SK-N-MC (cell line): ENCODE measurements around the gene FNTB.
A peak's percentile ranks its signal among the peaks of the same experiment; 100 is the strongest.

Experiments used
- DNase-seq: peaks from one replicate; pipeline ENCODE4 v3.0.0-alpha.2; 2011; ENCODE audit warnings: low read depth, low spot score
- H3K27ac ChIP-seq: fragments of 200-600 bp; sonication (generic); 2 replicates; pipeline ENCODE4 v1.5.1; 2016; ENCODE audit warnings: mixed run types
- H3K36me3 ChIP-seq: fragments of 200-600 bp; sonication (generic); 2 replicates; pipeline ENCODE4 v1.6.1; 2017; ENCODE audit warnings: antibody characterized with exemption, low read length, mixed read lengths; ENCODE audit not compliant: insufficient read depth
- H3K4me3 ChIP-seq: fragments of 200-600 bp; sonication (generic); 2 replicates; pipeline ENCODE4 v1.5.1; 2016
- H3K9ac ChIP-seq: fragments of 200-600 bp; sonication (generic); 2 replicates; pipeline ENCODE4 v1.8.0; 2017; ENCODE audit warnings: mixed run types, mixed read lengths; ENCODE audit not compliant: insufficient read length
- H3K9me3 ChIP-seq: fragments of 200-600 bp; sonication (generic); 2 replicates; pipeline ENCODE4 v1.6.1; 2017; ENCODE audit warnings: low read depth, mild to moderate bottlenecking, antibody characterized with exemption, low read length, moderate library complexity, mixed read lengths
- EZH2 ChIP-seq: fragments of 200-600 bp; sonication (generic); IDR thresholded peaks from one replicate; pipeline ENCODE4 v1.6.1; 2017; ENCODE audit warnings: antibody characterized with exemption
- FOXP2 ChIP-seq: optimal IDR thresholded peaks from 2 replicates; pipeline ENCODE3; 2011; ENCODE audit warnings: mild to moderate bottlenecking, moderate library complexity; ENCODE audit not compliant: insufficient read depth; ENCODE audit errors: extremely low read length, control extremely low read depth
- POLR2AphosphoS5 ChIP-seq: IDR thresholded peaks from 2 replicates; pipeline ENCODE4 v1.6.1; 2012; ENCODE audit warnings: mild to moderate bottlenecking, low read depth, low read length, borderline replicate concordance

Gene FNTB

DNA sequence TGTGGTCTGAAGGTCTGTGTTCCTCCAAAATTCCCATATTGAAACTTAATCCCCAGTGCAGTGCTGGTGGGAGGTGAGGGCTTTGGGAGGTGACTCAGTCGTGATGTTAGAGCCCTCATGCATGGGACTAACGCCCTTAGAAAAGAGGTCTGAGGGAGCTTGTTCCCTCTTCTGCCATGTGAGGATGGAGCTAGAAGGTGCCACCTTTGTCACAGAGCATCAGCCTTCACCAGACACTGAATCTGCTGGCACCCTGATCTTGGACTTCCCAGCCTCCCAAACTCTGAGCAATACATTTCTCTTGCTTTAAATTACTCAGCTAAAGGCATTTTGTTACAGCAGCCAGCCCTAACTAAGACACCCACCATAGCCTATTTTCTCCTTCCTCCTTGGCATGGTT, 28.5 kb upstream of the FNTB start:
- no peak for DNase-seq
- Histone ChIP-seq H3K9me3 (no peaks in the 10 kb centered on the region), H3K4me3 (no peak overlapping the region), H3K36me3 (no peaks in the 10 kb centered on the region), H3K27ac (no peak overlapping the region), H3K9ac (no peak overlapping the region)
- TF ChIP-seq EZH2 (no peak), FOXP2 (no peak), POLR2AphosphoS5 (no peak)

DNA sequence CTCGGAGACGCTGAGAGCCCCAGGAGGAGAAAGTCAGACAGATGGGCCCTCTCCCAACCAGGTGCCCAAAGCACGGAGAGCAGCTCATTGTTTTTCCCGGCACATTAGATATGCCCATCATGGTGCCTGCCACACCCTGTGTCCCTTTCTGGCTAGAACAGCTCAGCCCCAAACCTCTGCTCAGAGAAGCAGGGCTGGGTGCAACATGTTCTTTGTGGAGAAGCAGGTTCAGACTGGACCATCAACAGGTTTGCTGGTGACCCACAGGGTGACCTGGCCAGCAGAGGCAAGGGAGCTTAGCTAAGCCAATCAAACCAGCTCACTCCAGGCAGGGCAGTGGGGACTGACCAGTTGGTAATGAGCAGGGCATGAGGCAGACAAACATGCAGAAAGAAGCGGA, 28.0 kb upstream of the FNTB start:
- H3K4me3 ChIP-seq, result no peak overlapping the region
- H3K9me3 ChIP-seq, result no peaks in the 10 kb centered on the region
- TF ChIP-seq FOXP2 (no peak), EZH2 (no peak), POLR2AphosphoS5 (no peak)
- no peak for DNase-seq
- H3K9ac ChIP-seq, result no peak overlapping the region
- no peaks in the 10 kb centered on the region for H3K36me3 ChIP-seq
- no peak overlapping the region for H3K27ac ChIP-seq

DNA sequence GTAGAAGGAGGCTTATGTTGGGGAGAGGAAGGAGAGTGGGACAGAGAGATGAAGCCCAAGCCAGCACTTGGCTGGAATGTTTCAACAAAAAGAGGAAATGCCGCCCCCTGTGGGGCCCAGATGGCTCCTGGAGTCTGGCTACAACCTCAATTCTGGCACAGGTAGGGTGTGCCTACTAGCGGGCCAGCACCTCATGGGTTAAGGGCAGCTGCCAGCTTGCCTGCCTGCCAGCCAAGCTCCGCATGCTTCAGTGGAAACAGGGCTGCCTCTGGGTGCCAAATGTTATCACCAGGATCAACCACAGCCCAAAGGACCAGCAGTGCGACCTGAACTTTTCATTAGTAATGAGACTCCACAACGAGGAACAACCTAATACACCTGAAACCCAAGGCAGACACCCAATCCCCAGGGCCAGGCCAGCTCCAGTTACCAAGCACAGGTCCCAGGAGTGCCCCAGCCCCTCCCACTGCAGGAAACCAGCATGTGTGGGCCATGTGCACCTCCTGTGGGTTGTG, 25.9 kb upstream of the FNTB start:
- TF ChIP-seq FOXP2, result no peak
- no peak for TF ChIP-seq POLR2AphosphoS5
- no peak for TF ChIP-seq EZH2
- H3K27ac ChIP-seq, result no peak overlapping the region
- no peaks in the 10 kb centered on the region for H3K9me3 ChIP-seq
- H3K9ac ChIP-seq, result no peak overlapping the region
- no peak for DNase-seq
- no peaks in the 10 kb centered on the region for H3K36me3 ChIP-seq
- no peak overlapping the region for H3K4me3 ChIP-seq

DNA sequence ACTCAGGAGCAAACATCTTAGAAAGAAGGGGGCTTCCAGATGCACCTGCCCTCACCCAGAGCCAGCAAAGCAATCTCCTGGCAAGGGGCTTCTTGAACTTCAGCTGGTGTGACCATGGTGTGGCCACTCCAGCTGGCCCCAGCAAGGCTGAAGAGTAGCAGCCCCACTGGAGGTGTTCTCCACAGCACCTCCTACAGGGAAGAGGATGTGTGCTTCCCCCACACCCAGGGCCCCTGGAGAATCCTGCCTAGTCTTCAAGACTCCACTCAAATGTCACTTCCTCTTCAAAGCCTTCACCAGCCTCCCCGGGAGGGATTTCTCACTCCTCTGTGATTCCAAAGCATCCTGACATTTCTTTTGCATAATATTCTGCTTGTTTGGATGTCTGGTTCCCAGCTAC, 23.1 kb upstream of the FNTB start:
- TF ChIP-seq POLR2AphosphoS5 (no peak), FOXP2 (no peak), EZH2 (no peak)
- H3K27ac ChIP-seq, result no peak overlapping the region
- no peaks in the 10 kb centered on the region for H3K36me3 ChIP-seq
- DNase-seq, result no peak
- no peaks in the 10 kb centered on the region for H3K9me3 ChIP-seq
- no peak overlapping the region for H3K4me3 ChIP-seq
- H3K9ac ChIP-seq, result no peak overlapping the region

DNA sequence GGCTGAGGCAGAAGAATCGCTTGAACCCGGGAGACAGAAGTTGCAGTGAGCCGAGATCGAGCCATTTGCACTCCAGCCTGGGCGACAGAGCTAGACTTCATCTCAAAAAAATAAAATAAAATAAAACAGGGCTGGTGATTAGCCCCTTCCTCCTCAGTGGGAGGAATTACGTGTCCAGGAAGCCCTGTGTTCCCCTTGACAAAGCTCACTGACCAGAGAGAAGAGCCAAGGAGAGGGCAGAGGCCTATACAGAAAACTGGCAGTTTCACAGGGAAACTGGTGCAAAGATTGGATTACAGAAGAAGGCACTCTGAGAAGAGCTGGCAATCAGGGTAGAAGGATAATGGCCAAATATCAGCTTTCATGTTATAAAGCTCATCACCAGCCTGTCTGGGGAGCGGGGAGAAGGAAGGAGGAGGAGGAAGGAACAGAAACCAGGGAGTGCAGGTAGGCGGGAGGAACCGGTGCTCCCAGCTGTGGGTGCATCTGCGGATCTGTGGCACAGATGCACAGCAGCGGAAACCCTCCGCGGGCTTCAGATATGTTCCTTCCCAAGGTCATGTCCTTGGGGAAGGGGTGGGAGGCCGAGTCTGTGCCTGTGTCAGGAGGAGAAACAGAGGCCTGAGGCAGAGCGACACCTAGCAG, 21.2 kb upstream of the FNTB start:
- H3K9ac ChIP-seq, result no peak overlapping the region
- H3K9me3 ChIP-seq, result no peaks in the 10 kb centered on the region
- TF ChIP-seq EZH2 (no peak), POLR2AphosphoS5 (no peak), FOXP2 (no peak)
- H3K4me3 ChIP-seq, result no peak overlapping the region
- no peak for DNase-seq
- H3K27ac ChIP-seq, result no peak overlapping the region
- no peaks in the 10 kb centered on the region for H3K36me3 ChIP-seq

DNA sequence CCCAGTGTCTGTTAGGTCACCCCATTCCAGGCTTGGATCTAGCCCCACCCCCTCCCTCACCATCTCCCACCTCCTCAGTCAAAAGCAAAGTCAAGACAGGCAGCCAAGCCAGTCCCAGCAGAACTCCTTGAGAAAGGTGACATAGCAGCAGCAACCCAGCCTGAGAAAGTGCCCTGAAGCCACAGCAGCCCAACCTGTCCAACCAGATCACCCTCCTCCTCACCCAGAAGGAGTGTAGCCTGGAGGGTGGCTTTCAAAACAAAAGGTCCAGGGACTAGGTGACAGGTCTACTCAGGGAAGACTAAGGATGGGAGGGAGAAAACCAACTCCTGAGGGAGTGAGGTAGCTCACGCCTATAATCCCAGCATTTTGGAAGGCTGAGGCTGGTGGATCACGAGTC, 19.7 kb upstream of the FNTB start:
- H3K4me3 ChIP-seq, result no peak overlapping the region
- no peaks in the 10 kb centered on the region for H3K36me3 ChIP-seq
- TF ChIP-seq POLR2AphosphoS5 (no peak), EZH2 (no peak)
- DNase-seq, result no peak
- H3K27ac ChIP-seq, result no peak overlapping the region
- no peaks in the 10 kb centered on the region for H3K9me3 ChIP-seq
- no peak overlapping the region for H3K9ac ChIP-seq

DNA sequence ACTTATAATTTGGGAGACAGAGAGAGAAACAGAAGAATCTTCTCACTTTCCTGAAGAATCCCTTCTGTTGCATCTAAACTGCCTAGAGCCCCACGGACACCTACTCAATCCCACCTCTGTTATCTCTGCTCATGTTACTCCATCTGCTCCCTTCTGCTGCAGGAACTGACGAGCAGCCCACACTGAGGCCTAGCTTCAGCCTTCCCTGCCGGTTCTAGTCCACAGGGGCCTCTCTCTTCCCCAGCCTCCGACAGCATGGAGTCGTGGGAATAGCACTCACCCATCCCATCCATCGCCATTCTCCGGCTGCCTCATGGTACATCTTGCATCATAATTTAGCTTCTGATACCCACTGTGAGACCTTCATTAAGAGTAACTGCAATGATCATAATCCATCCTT, 18.5 kb upstream of the FNTB start:
- DNase-seq, result no peak
- TF ChIP-seq EZH2, result no peak
- no peak for TF ChIP-seq FOXP2
- TF ChIP-seq POLR2AphosphoS5, result no peak
- Histone ChIP-seq H3K4me3 (no peak overlapping the region), H3K9ac (no peak overlapping the region), H3K27ac (no peak overlapping the region), H3K36me3 (no peaks in the 10 kb centered on the region), H3K9me3 (no peaks in the 10 kb centered on the region)

DNA sequence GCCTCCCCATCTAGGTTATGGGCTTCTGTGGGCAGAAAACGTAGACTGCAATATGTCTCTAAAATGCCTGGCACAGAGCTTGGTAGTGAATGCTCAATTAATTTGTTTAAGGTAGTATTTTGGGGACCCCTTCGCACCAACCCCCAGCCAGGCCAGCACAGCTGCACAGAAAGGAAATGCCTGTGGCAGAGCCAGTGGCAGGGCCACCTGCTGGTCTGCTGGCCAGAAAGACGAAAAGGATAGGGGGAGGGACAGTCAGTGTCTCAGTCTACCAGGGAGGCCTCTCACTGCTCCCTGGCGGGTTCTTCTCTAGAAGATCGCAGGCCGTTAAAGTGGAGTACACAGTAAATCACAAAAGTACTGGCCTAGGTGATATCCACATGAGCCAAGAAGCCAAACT, 18.0 kb upstream of the FNTB start:
- Histone ChIP-seq H3K9ac (no peak overlapping the region), H3K4me3 (no peak overlapping the region), H3K36me3 (no peaks in the 10 kb centered on the region), H3K9me3 (no peaks in the 10 kb centered on the region), H3K27ac (peak overlapping the region; percentile 45; the same call in 1 of the 2 replicates)
- no peak for DNase-seq
- TF ChIP-seq EZH2, result no peak
- no peak for TF ChIP-seq FOXP2
- TF ChIP-seq POLR2AphosphoS5, result no peak

DNA sequence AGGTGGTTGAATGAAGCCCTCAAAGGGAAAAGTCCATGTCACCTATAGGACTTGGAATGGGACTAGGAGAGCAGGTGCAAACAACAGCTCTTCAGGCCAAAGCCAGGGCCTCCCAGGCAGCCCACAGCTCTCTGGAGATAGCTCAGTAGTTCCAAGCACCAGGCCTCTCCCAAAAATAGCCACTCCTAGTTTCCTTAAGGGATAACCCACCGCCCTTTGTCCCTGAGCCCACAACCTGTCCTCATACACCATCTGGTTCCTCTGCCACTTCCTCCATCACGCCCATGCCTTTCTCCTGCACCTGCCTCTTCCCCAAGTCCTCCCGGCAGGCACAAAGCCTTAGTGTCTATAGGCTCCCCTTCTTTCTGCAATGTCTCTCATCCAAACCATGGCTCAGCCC, 16.7 kb upstream of the FNTB start:
- no peak overlapping the region for H3K4me3 ChIP-seq
- no peak for DNase-seq
- no peaks in the 10 kb centered on the region for H3K9me3 ChIP-seq
- H3K27ac ChIP-seq, result no peak overlapping the region
- TF ChIP-seq POLR2AphosphoS5 (no peak), EZH2 (no peak), FOXP2 (no peak)
- no peaks in the 10 kb centered on the region for H3K36me3 ChIP-seq
- H3K9ac ChIP-seq, result no peak overlapping the region
